Measurements from ENCODE around the gene SHROOM3.

DNA sequence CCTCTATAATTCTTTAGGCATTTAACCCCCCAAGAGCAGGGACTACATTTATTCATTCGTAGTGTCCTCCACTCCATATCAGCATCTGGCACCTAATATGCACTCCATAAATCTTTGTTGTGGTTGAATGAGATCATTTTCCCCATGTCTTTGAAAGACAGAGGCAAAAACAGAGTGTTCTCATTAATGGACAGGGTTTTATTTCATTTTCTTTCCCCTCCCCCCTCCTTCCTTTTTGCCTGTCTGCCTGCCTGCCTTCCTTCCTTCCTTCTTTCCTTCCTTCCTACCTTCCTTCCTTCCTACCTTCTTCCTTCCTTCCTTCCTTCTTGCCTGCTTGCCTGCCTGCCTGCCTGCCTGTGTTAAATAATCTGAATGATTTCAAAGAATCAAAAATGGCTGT lies 83.2 kb downstream of the SHROOM3 start:
- TF ChIP-seq YY1 (IDR thresholded peaks at IDR 0.05; ENCODE audit: insufficient read depth, insufficient read length): no peak
- no peak for TF ChIP-seq ZNF274 (IDR thresholded peaks at IDR 0.05; ENCODE audit: low read depth, low read length)

Measured in NT2/D1 (cell line).